DMS 273 (cell line): Measurements from ENCODE around the gene STX8.

Experiments used
- DNase-seq: peaks from one replicate; lab custom pipeline; 2025; ENCODE audit not compliant: unreplicated experiment; lab: John Stamatoyannopoulos, UW

The STX8 gene

GRCh38 chr17:9215465-9215864, 360.2 kb downstream of the STX8 start:
- DNase-seq = no peak

GRCh38 chr17:9213303-9213640, 362.3 kb downstream of the STX8 start:
- no peak for DNase-seq

DNA sequence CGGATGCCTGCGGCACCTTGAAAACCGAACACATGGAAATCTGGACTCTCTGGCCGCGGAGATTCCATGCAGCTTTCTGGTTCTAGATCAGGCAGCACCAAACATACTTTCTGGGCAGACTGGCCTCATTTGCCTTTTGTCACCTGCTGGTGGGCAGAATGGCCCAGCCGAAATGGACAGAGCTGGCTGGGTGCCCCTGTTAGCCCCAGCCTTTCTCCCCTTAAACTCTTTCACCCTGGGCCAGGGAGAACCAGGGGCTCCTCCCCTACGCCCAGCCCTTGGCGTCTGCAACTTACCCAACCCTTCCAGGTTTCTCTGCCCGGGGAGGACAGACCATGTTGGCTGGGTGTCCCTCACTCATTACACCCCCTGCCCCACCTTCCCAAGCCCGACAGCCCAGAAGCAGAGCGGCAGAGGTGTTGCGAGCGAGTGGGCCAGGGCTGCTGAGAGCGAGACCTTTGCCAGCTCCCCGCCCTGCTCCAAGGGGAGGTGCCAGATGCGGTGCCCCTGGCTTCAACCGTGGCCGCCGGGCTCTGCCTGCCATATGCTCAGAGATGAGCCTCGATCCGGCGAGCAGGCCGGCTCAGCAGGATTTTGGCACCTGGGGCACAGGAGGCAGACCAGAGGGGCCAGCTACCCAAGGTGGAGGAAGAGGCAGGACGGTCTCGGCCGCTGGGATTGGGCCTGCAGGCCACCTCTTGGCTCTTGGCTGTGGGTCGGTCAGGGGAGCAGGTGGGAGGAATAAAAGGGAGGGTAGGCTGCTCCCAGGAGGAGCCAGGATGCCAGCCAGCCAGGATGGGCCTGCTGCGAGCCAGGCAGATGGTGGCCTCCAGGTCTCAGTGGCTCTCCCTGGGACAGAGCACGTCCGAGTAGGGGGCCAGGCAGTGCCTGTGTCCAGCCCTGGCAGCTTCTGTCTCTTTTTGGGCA, 363.0 kb downstream of the STX8 start:
- peak; percentile 64 for DNase-seq

DNA sequence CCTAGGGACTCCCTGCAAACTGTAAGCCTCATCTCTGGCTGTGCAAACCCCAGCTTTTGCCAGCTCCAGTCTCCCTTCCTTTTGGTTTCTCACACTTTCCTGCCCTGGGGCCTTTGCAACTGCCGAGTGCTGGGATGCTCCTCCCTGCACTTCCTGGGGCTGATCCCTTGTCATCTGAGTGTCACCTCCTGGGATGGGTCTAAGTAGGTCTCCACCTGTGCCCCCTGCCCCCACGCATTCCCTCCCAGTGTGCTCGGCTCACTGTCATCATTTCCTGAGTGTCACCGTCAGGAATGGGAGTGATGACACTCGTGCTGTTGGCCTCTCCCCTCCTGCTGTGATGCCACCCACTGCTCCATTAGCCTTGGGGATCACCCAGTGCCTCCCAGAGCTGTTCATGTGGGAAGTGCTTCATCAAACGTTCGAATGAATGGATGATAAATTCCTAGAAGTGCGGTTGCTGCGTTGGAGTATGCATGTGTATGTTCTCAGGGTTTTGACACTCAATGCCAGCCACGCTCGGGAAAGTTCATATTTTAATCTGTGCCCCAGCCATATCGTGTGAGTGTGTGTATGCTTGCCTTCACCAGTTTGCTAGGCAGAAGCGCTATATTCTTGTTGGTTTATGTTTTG, 364.4 kb downstream of the STX8 start:
- no peak for DNase-seq

DNA sequence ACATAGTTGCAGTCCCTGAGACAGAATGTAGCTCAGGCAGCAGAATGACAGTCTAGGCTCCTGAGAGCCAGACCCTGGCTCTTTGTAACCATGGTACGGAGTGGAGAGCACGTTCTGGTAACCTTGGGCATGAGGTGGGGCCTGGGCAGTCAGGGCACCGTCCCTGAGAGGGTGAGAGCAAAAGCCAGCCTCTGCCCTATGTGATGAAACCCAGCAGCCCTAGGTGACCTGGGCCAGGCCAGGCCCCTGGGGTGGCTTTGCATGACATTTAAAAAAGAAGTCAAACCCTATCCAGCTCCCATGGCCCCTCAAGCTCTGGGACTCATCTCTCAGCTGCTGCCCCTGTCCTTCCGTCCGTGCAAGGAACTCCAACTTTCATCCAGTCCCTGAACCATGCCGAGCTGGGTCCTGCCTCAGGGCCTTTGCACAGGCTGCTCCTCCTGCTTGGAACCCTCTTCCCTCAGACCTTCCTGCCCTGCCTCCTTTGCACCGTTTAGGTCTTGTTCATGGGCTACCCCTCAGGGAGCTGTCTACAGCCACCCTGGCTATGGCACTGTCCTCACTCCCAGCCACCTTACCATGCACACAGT, 365.7 kb downstream of the STX8 start:
- no peak for DNase-seq

- DNase-seq = no peak
Measured at GRCh38 chr17:9209347-9209746, 366.3 kb downstream of the STX8 start.

GRCh38 chr17:9208381-9209105, 367.1 kb downstream of the STX8 start:
- DNase-seq = no peak

DNA sequence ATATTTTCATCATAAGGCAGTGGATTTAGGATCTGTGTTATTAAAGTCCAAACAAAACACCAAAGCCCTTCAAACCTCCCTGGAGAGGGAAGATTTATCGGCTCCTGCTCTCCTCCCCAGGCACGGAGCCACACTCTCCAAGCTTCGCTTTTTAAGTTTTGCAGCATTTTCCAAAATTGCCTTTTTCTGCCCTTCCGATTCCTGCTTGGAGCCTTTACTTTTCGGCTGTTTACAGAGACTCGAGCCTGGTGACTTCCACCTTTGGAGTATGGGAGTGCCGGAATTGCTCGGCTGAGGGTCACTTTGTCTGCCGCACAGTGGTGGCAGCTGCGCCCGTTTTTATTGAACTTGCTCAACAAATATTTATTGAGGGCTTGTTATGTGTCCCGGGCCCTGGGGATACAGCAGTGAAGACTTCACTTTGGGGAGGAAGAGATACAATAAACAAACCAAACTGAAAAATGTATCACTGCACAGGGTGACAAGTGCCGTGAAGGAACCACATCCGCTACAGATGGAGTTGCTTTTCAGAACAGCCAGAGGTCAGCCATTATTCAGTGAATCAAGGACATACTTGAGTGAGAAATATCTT, 368.8 kb downstream of the STX8 start:
- DNase-seq = no peak

- DNase-seq = no peak
Measured at GRCh38 chr17:9206410-9206703, 369.3 kb downstream of the STX8 start.

GRCh38 chr17:9205520-9206409, 369.9 kb downstream of the STX8 start:
- no peak for DNase-seq

DNA sequence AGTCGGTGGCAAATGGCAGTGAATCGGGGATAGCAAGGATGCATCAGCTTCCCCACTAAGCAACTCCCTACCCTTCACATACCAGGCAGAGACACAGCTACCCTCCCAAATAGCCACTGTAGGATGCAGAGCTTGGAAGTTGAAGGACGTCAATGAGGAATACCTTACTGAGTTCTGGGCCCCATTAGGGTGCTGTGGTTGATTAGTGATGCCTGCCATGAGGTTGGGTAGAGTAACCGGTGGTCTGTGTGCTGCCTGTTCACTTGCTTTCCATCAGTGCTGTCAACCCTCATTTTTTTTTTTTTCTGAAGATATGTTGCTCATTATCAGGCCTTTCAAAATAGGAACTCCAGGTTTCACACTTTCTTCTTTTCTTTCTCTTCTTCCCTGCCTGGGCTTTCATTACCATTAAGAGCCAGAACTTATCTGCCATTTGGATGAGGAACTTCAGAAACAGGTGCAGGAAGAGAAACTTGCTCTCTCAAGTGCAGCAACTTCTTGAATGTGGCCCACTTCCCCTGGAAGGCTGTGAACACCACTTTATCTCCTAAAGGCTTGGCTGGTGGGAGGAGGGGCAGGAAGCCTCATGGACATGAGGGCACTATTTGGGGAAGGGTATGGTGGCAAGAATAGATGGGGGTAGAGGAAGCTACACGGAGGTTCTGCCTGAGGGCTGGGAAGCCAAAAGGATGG, 370.8 kb downstream of the STX8 start:
- DNase-seq = no peak

GRCh38 chr17:9203771-9204425, 371.7 kb downstream of the STX8 start:
- DNase-seq = peak; percentile 38

DNA sequence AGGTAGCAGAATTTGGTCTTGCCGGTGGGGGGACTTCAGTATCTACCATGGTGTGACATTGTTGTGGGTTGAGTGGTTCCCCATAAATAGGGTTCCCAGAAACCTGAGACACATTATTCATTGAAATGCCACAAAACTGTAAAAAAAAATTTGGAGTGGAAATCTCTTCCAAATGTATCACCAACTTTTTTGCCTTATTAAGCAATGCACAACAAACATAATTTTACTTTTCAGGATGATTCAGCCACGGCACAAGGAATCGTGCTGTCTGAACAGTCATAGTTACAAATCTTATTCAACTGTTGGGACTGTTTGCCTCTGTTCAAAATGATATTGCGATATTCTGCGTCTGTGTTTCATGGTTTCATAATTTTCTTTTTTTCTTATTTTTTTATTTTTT, 373.1 kb downstream of the STX8 start:
- no peak for DNase-seq

DNA sequence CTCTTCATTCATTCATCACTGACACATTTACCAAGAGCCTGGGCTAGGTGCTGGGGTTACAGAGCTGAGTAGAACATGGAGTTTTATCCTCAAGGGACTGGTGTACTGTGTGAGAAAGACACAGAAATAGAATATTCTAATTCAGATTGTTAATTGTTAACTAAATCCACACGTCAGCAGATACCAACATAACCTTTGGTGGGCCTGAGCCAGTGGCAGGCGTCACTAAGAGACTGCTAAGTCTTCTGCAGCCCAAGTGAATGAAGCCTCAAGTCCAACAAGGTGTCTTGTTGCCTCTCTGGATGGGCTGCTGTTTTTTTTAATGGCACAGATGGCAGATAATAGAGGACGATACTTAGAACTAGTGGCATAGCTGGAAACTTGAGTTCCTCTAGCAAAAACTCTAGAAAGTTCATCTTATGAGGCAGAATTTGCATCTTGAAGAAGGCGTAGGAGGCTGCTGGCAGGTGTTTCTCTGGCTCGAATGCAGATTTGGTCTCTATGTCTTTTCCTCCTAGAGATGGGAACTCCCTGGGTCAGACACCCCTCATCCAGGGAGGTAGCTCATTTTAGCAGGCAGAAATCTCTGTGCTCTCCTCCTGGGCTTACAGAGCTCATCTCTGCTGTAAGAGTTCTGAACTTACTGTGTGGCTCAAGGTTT, 374.8 kb downstream of the STX8 start:
- no peak for DNase-seq
